ENCODE measurements around the gene SORL1-AS1.

Gene SORL1-AS1

DNA sequence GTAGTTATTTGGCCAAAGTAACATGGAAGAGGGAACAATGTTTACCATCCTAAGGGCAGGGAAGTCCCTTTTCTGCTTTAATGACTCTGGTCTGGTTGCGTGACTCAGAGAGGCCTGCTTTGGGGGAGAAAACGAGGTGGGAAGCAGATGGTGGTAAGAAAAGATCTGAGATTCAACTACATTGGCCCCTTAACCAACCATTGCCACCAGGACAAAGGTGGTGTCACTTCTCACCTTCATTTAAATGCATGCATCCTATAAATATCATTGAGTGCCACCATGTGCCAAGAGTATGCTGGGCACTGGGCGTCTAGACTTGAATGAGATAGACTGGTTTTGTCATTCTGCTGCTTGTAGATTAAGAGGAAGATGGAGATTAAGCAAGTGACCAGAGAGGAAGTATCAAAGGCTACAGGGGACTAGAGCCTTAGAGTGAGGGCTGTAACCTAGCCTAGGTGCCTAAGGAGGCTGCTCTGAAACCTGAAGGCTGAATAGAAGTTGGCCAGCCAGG, 4.3 kb downstream of the SORL1-AS1 start:
- CTCF ChIA-PET = interaction anchor here (1.3 kb wide), 1 partner anchor 86 kb away, joined by 4 read pairs; no protein-coding TSS in a partner anchor
- no peak for TF ChIP-seq CTCF (IDR thresholded peaks at IDR 0.05; ENCODE audit: insufficient read depth, low read depth, low read length)
- no peak for DNase-seq (ENCODE audit: low read depth)
- Histone ChIP-seq H3K4me3 (ENCODE audit: low read depth, low read length) (no peak overlapping the region), H3K27me3 (ENCODE audit: control insufficient read depth, insufficient read depth, low read length) (peaks cover 19% of the 10 kb centered on the region), H3K36me3 (ENCODE audit: control insufficient read depth, insufficient read depth, low read length) (no peaks in the 10 kb centered on the region)
- POLR2A ChIA-PET = no interaction called here

- H3K27me3 ChIP-seq (ENCODE audit: control insufficient read depth, insufficient read depth, low read length) = peaks cover 18% of the 10 kb centered on the region
- ChIA-PET CTCF (interaction anchor here (1.3 kb wide), 1 partner anchor 86 kb away, joined by 4 read pairs; no protein-coding TSS in a partner anchor), POLR2A (no interaction called here)
- no peak overlapping the region for H3K4me3 ChIP-seq (ENCODE audit: low read depth, low read length)
- no peaks in the 10 kb centered on the region for H3K36me3 ChIP-seq (ENCODE audit: control insufficient read depth, insufficient read depth, low read length)
- no peak for TF ChIP-seq CTCF (IDR thresholded peaks at IDR 0.05; ENCODE audit: insufficient read depth, low read depth, low read length)
- DNase-seq (ENCODE audit: low read depth) = no peak
Observed at GRCh38 chr11:121448011-121448410, 4.8 kb downstream of the SORL1-AS1 start.

- CTCF ChIA-PET = interaction anchor here (0.8 to 1.5 kb wide), 5 partner anchors 10 to 1076 kb away, joined by 3 to 6 read pairs (median 3); no protein-coding TSS in a partner anchor
- POLR2A ChIA-PET = no interaction called here
- TF ChIP-seq CTCF (IDR thresholded peaks at IDR 0.05; ENCODE audit: insufficient read depth, low read depth, low read length) = peak; percentile 30; the same call in 1 of the 2 replicates
- DNase-seq (ENCODE audit: low read depth) = no peak
- no peaks in the 10 kb centered on the region for H3K36me3 ChIP-seq (ENCODE audit: control insufficient read depth, insufficient read depth, low read length)
- H3K4me3 ChIP-seq (ENCODE audit: low read depth, low read length) = no peak overlapping the region
- peaks cover 13% of the 10 kb centered on the region for H3K27me3 ChIP-seq (ENCODE audit: control insufficient read depth, insufficient read depth, low read length)
Observed at GRCh38 chr11:121446752-121447156, 6.0 kb downstream of the SORL1-AS1 start.

DNA sequence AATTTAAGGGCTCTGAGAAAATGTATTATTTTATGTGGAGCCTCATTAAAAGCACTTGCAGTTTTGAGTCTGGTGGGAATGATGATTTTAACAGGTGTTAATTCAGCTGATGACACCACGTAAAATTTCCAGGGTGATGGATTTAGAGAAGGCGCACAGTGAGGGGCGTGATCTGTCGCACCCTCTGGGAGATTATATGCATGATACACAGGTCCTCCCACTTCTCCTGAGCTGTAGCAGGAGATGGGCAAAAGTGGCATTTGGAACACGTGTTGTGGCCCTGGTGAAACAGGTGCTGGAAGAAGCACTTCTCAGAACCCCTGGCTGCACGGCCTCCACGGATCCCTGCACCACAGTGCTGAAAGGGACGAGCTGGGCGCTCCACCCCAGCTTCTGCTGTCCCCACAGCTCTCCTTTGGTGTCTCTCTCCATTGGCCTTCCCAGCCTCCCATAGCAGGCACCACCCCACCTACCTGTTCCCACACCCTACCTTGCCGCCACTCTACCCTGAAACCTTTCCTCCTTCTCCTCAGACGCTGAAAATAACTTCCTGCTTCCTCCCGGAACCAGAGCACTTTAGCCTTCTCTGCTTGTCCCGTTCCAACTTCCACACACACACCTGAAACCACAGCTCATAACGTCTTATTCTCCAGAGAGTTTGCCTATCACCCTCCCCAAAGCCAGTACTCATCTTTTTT, 7.5 kb downstream of the SORL1-AS1 start:
- no peak overlapping the region for H3K4me3 ChIP-seq (ENCODE audit: low read depth, low read length)
- no peak for DNase-seq (ENCODE audit: low read depth)
- H3K27me3 ChIP-seq (ENCODE audit: control insufficient read depth, insufficient read depth, low read length) = peaks cover 8% of the 10 kb centered on the region; the same call in 1 of the 2 replicates
- CTCF ChIA-PET = interaction anchor here (1.2 kb wide), 1 partner anchor 20 kb away, joined by 3 read pairs; no protein-coding TSS in a partner anchor
- no peaks in the 10 kb centered on the region for H3K36me3 ChIP-seq (ENCODE audit: control insufficient read depth, insufficient read depth, low read length)
- POLR2A ChIA-PET = no interaction called here
- TF ChIP-seq CTCF (IDR thresholded peaks at IDR 0.05; ENCODE audit: insufficient read depth, low read depth, low read length) = no peak

DNA sequence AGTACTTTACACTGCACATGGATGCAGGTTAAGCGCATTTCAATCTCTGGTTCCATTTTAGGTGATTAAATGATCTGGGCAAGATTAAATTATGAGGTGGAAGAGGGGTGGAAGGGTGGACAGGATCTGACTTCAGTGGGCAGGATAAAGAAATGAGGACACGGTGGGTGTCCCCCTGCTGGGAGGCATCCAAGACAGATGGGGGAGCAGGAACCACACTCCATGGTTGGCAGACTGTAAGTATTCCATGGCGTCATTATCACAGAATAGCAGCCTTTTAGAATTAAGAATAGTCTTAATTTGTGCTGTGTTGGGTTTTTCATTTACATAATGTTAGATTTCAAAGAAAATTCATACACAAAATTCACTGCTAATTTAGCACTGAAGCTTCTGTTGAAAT, 8.2 kb downstream of the SORL1-AS1 start:
- ChIA-PET POLR2A (no interaction called here), CTCF (interaction anchor here (1.2 kb wide), 1 partner anchor 21 kb away, joined by 3 read pairs; no protein-coding TSS in a partner anchor)
- Histone ChIP-seq H3K4me3 (ENCODE audit: low read depth, low read length) (no peak overlapping the region), H3K27me3 (ENCODE audit: control insufficient read depth, insufficient read depth, low read length) (peaks cover 8% of the 10 kb centered on the region; the same call in 1 of the 2 replicates), H3K36me3 (ENCODE audit: control insufficient read depth, insufficient read depth, low read length) (no peaks in the 10 kb centered on the region)
- no peak for TF ChIP-seq CTCF (IDR thresholded peaks at IDR 0.05; ENCODE audit: insufficient read depth, low read depth, low read length)
- DNase-seq (ENCODE audit: low read depth) = no peak
